Endodermal cell (in vitro differentiated cells): Measurements from ENCODE around the gene CPT2. TPM values are rescaled to one million over a fixed set of nuclear protein-coding genes. Genes with fewer than 3 reads are reported as not detected.

ENCODE experiments used
- DNase-seq: peaks from one replicate; pipeline ENCODE4 v3.0.0-alpha.2; 2017
- H3K27ac ChIP-seq: 2 replicates; pipeline ENCODE4 v1.5.1; 2013; ENCODE audit warnings: mild to moderate bottlenecking, low read depth, low read length, moderate library complexity
- H3K27me3 ChIP-seq: 2 replicates; pipeline ENCODE4 v1.6.1; 2013; ENCODE audit warnings: mild to moderate bottlenecking, low read length, moderate library complexity; ENCODE audit not compliant: insufficient read depth, control insufficient read depth, poor library complexity, severe bottlenecking
- H3K36me3 ChIP-seq: 2 replicates; pipeline ENCODE4 v1.7.0; 2013; ENCODE audit warnings: mild to moderate bottlenecking, low read length, moderate library complexity; ENCODE audit not compliant: control insufficient read depth, insufficient read depth
- H3K4me1 ChIP-seq: one replicate; pipeline ENCODE4 v1.7.0; 2013; ENCODE audit warnings: low read length; ENCODE audit not compliant: control insufficient read depth, insufficient read depth
- H3K4me3 ChIP-seq: 2 replicates; pipeline ENCODE4 v1.5.1; 2013; ENCODE audit warnings: mild to moderate bottlenecking, low read length, moderate library complexity
- H3K9ac ChIP-seq: 2 replicates; pipeline ENCODE4 v1.6.1; 2013; ENCODE audit warnings: mild to moderate bottlenecking, low read length, moderate library complexity; ENCODE audit not compliant: poor library complexity, severe bottlenecking; ENCODE audit errors: extremely low read depth
- H3K9me3 ChIP-seq: 2 replicates; pipeline ENCODE4 v1.6.1; 2013; ENCODE audit warnings: mild to moderate bottlenecking, low read length, moderate library complexity; ENCODE audit not compliant: control insufficient read depth
- H3K27ac Mint-ChIP-seq: 2 replicates; pipeline ENCODE4 v1.8.0; 2020; ENCODE audit warnings: mixed read lengths
- H3K27me3 Mint-ChIP-seq: 2 replicates; pipeline ENCODE4 v1.8.0; 2021; ENCODE audit warnings: mild to moderate bottlenecking, mixed read lengths; ENCODE audit not compliant: insufficient read depth
- H3K36me3 Mint-ChIP-seq: 2 replicates; pipeline ENCODE4 v1.8.0; 2020; ENCODE audit warnings: low read depth, mixed read lengths
- H3K4me1 Mint-ChIP-seq: 2 replicates; pipeline ENCODE4 v1.8.0; 2020; ENCODE audit warnings: mixed read lengths
- H3K4me3 Mint-ChIP-seq: 2 replicates; pipeline ENCODE4 v1.8.0; 2020; ENCODE audit warnings: mild to moderate bottlenecking, moderate library complexity, mixed read lengths
- H3K9me3 Mint-ChIP-seq: 2 replicates; pipeline ENCODE4 v1.8.0; 2020; ENCODE audit warnings: mild to moderate bottlenecking, mixed read lengths
- WGBS, 2 experiments: methylation state at CpG; one replicate each; pipeline versions ENCODE4 v1.1.5 to v1.1.7; 2013; ENCODE audit warnings: missing lambda C conversion rate in 2 of 2, mixed read lengths in 1 of 2; ENCODE audit not compliant: insufficient coverage in 1 of 2, insufficient read length in 1 of 2; 5-methylcytosine and 5-hydroxymethylcytosine counted together
- total RNA-seq, 2 donors: library from RNA; stranded (reverse); fragmentation: NEBNext Ultra II Directional in 1 of 2; extraction: Animal tissue kit (Norgen Biotek cat#: 25700) in 1 of 2; gene quantifications; 2 replicates in 1 of 2; 3 replicates in 1 of 2; pipeline ENCODE4 v1.2.1, GENCODE V29; 2021
- TF ChIP-seq, protein P1 (sequence below): fragments of 200-600 bp; sonication (generic); conservative IDR thresholded peaks from 2 replicates; pipeline ENCODE4 v1.5.0; 2021; ENCODE audit warnings: antibody characterized with exemption, mild to moderate bottlenecking

Gene CPT2
- total RNA-seq, 2 donors from 2014 or later, result 28.7 to 31.3 TPM

DNA sequence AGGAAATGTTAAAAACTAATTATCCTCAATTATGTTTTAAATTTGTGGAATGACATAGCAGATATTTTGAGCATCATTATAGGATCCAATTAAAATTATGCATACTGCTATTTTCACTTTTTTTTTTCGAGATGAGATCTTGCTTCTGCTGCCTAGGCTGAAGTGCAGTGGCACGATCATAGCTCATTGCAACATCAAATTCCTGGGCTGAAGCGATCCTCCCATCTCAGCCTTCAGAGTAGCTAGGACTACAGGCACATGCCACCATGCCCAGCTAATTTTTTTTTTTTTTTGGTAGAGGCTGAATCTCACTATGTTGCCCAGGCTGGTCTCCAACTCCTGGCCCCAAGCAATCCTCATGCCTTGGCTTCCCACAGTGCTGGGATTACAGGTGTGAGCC lies 42.9 kb upstream of the CPT2 start:
- Mint-ChIP-seq H3K27me3 (peaks cover 2% of the 10 kb centered on the region), H3K4me3 (no peak overlapping the region), H3K27ac (no peak overlapping the region), H3K9me3 (no peaks in the 10 kb centered on the region), H3K4me1 (peaks cover 4% of the 10 kb centered on the region), H3K36me3 (no peaks in the 10 kb centered on the region)
- no peak overlapping the region for H3K9ac ChIP-seq
- H3K4me1 ChIP-seq, result no peaks in the 10 kb centered on the region
- no peak for DNase-seq
- no peaks in the 10 kb centered on the region for H3K36me3 ChIP-seq
- no peaks in the 10 kb centered on the region for H3K27me3 ChIP-seq
- WGBS, 2 experiments, result 92 to 93% methylated on average over 3 of the region's 3 CpGs
- H3K9me3 ChIP-seq, result no peaks in the 10 kb centered on the region
- no peak overlapping the region for H3K27ac ChIP-seq
- TF ChIP-seq, protein P1, sequence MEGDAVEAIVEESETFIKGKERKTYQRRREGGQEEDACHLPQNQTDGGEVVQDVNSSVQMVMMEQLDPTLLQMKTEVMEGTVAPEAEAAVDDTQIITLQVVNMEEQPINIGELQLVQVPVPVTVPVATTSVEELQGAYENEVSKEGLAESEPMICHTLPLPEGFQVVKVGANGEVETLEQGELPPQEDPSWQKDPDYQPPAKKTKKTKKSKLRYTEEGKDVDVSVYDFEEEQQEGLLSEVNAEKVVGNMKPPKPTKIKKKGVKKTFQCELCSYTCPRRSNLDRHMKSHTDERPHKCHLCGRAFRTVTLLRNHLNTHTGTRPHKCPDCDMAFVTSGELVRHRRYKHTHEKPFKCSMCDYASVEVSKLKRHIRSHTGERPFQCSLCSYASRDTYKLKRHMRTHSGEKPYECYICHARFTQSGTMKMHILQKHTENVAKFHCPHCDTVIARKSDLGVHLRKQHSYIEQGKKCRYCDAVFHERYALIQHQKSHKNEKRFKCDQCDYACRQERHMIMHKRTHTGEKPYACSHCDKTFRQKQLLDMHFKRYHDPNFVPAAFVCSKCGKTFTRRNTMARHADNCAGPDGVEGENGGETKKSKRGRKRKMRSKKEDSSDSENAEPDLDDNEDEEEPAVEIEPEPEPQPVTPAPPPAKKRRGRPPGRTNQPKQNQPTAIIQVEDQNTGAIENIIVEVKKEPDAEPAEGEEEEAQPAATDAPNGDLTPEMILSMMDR, result no peak
- no peak overlapping the region for H3K4me3 ChIP-seq

DNA sequence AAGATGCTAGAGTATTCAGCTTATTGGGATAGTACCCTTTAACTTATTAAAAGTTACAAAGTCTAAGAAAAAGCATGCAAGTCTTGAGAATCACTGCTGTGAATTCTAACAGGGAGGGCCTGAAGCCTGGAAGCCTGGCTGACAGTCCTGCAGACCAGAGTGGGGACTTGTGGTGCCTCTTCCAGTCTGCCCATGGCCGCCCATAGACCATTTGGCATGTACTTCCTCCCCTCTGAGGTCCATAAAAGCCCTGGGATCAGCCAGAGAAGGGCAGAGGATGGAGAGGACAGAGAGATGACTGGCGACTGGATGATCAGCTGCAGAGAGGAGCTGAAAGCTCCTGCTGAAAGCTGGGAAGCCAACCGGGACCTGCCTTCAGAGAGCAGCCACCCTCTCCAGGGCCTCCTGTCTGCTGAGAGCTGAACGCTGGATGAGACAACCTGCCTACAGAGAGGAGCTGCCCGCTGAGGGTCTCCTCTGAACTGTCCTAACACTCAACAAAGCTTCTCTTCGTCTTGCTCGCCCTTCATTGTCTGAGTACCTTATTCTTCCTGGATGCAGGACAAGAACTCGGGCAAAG lies 41.7 kb upstream of the CPT2 start:
- Mint-ChIP-seq H3K4me1 (peaks cover 4% of the 10 kb centered on the region), H3K27ac (no peak overlapping the region), H3K9me3 (no peaks in the 10 kb centered on the region), H3K4me3 (no peak overlapping the region), H3K27me3 (peaks cover 2% of the 10 kb centered on the region), H3K36me3 (no peaks in the 10 kb centered on the region)
- H3K9ac ChIP-seq, result no peak overlapping the region
- DNase-seq, result no peak
- H3K27ac ChIP-seq, result no peak overlapping the region
- TF ChIP-seq, protein P1, result no peak
- 89 to 91% methylated on average over 8 of the region's 8 CpGs for WGBS, 2 experiments
- H3K36me3 ChIP-seq, result no peaks in the 10 kb centered on the region
- H3K9me3 ChIP-seq, result no peaks in the 10 kb centered on the region
- H3K4me3 ChIP-seq, result no peak overlapping the region
- H3K4me1 ChIP-seq, result no peaks in the 10 kb centered on the region
- no peaks in the 10 kb centered on the region for H3K27me3 ChIP-seq

DNA sequence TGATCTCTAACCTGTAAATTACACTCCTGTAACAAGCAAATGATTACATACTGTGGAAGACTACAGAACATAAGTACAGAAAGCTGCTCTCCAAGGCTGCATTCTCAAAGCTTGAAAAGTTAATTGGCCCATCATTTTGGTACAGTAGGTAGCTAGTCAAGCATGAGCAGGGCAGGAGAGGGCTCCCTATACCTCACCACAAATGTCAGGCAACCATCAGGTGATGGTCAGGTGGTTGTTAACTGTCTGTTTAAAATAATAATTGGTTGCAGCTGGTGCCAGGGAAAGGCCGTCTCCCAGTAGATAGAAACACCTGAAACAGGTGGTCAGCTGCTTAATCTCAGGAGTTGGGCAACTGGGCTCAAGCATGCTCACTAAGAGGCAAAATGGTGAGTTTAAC lies 41.1 kb upstream of the CPT2 start:
- no peaks in the 10 kb centered on the region for H3K27me3 ChIP-seq
- H3K4me1 ChIP-seq, result no peaks in the 10 kb centered on the region
- TF ChIP-seq, protein P1, result peak; percentile 17
- DNase-seq, result no peak
- no peak overlapping the region for H3K27ac ChIP-seq
- Mint-ChIP-seq H3K27me3 (peaks cover 4% of the 10 kb centered on the region), H3K36me3 (no peaks in the 10 kb centered on the region), H3K27ac (no peak overlapping the region), H3K4me1 (peaks cover 4% of the 10 kb centered on the region), H3K4me3 (no peak overlapping the region), H3K9me3 (no peaks in the 10 kb centered on the region)
- H3K9ac ChIP-seq, result no peak overlapping the region
- 94 to 100% methylated on average over 1 of the region's 1 CpG for WGBS, 2 experiments
- no peaks in the 10 kb centered on the region for H3K9me3 ChIP-seq
- H3K36me3 ChIP-seq, result no peaks in the 10 kb centered on the region
- no peak overlapping the region for H3K4me3 ChIP-seq
